Epithelial cell of proximal tubule (primary cell): ENCODE measurements around the gene COX8C. TPM values are rescaled to one million over a fixed set of nuclear protein-coding genes. Genes with fewer than 3 reads are reported as not detected.
A peak's percentile ranks its signal among the peaks of the same experiment; 100 is the strongest.

Experiments used
- DNase-seq: peaks from one replicate; pipeline ENCODE4 v3.0.0-alpha.2; 2011; ENCODE audit warnings: low read depth
- H3K4me3 ChIP-seq: 2 replicates; pipeline ENCODE4 v1.5.1; 2011; ENCODE audit warnings: low read depth, mild to moderate bottlenecking, low read length
- total RNA-seq: library from RNA; depleted of rRNA; stranded (reverse); fragments of >200 nt; gene quantifications from 2 replicates; pipeline ENCODE4 v1.2.3, GENCODE V29; 2015
- TF ChIP-seq, protein P1 (sequence below): conservative IDR thresholded peaks from 2 replicates; pipeline ENCODE4 v1.5.1; 2012; ENCODE audit warnings: low read depth, mild to moderate bottlenecking, low read length

Gene COX8C
- total RNA-seq, 1 donor from 2014 or later, result not detected

DNA sequence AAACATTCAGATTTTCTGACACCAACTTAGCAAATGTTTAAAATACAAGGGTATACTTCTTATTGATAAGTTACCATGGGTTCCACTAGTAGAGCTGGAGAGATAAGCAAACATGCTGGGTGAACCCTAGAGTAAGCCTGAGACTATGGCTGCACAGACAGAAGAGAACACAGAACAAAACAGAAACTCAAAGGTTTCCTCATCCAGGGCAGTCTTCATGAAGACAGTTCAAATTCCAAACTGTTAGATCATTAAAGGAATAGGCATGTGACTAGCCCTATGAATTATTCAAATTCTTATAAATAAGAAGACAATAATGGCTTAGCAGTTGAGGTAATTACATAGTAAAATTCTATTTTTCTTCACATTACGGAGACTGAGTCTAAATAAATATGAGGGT, 42.2 kb upstream of the COX8C start:
- no peak overlapping the region for H3K4me3 ChIP-seq
- TF ChIP-seq, protein P1, sequence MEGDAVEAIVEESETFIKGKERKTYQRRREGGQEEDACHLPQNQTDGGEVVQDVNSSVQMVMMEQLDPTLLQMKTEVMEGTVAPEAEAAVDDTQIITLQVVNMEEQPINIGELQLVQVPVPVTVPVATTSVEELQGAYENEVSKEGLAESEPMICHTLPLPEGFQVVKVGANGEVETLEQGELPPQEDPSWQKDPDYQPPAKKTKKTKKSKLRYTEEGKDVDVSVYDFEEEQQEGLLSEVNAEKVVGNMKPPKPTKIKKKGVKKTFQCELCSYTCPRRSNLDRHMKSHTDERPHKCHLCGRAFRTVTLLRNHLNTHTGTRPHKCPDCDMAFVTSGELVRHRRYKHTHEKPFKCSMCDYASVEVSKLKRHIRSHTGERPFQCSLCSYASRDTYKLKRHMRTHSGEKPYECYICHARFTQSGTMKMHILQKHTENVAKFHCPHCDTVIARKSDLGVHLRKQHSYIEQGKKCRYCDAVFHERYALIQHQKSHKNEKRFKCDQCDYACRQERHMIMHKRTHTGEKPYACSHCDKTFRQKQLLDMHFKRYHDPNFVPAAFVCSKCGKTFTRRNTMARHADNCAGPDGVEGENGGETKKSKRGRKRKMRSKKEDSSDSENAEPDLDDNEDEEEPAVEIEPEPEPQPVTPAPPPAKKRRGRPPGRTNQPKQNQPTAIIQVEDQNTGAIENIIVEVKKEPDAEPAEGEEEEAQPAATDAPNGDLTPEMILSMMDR, result no peak
- DNase-seq, result peak; percentile 56

DNA sequence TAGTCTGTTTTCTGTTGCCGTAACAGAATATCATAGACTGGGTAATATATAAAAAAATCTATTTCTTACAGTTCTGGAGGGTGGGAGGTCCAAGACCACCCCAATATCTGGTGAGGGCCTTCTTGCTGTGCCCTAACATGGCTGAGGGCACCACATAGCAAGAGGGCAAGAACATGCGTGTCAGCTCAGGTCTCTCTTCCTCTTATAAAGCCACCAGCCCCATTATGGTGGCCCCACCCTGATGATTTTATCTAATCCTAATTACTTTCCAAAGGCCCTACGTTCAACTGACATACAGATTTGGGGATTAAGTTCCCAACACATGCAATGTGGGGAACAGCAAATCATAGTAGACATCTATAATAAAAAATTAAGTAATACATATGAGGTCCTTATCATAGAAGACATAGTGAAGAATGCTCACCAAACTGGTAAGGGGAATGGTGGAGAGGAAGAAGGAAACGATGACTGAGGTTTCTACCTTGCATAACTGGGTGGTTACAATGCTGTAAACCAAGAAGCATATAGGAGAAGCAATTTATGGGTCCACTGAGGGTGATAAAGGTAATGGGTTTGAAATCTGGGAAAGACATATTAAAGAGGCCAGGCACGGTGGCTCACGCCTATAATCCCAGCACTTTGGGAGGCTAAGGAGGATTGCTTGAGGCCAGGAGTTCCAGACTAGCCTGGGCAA, 41.1 kb upstream of the COX8C start:
- H3K4me3 ChIP-seq, result no peak overlapping the region
- TF ChIP-seq, protein P1, result no peak
- DNase-seq, result no peak

DNA sequence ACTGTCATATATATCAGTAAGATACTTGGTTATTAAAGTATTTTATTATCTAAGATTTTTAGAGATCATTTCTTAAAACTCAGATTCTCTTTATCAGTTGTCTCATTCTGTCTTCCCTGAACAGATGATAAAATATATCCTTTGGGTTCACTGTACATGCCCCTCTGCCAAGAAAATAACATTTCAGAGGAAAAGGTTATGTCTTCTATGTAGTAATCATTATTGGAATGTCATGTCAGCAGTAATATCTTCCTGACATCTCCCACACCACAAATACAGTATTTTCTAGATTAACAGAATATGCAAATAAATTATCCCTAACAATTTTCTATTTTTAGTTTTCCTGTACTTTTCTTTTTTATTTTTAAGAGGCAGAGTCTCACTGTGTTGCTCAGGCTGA, 40.2 kb upstream of the COX8C start:
- DNase-seq, result no peak
- TF ChIP-seq, protein P1, result no peak
- H3K4me3 ChIP-seq, result no peak overlapping the region

DNA sequence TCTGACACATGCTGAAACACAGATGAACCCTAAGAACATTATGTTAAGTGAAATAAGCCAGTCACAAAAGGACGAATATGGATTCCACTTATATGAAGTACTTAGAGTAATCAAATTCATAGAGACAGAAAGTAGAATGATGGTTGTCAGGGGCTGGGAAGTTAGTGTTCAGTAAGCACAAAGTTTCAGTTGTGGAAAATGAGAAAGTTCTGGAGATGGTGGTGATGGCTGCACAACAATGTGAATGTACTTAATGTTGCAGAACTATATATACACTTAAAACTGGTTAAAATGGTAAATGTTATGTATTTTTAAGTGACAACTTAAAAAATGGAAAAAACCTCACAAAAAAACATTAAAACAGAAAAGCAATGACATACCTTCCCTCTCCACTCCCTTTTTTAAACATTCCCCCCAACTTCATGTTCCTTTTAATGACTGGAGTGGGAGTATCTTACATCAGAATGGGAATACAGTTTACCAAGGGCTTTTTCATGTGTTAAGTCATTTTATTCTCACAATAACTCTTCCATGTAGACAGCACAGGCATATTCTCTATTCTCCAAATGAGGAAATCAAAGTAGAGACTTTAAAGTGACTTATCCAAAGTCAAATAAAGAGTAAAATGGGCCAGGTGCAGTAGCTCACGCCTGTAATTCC, 38.2 kb upstream of the COX8C start:
- DNase-seq, result no peak
- TF ChIP-seq, protein P1, result no peak
- H3K4me3 ChIP-seq, result no peak overlapping the region

DNA sequence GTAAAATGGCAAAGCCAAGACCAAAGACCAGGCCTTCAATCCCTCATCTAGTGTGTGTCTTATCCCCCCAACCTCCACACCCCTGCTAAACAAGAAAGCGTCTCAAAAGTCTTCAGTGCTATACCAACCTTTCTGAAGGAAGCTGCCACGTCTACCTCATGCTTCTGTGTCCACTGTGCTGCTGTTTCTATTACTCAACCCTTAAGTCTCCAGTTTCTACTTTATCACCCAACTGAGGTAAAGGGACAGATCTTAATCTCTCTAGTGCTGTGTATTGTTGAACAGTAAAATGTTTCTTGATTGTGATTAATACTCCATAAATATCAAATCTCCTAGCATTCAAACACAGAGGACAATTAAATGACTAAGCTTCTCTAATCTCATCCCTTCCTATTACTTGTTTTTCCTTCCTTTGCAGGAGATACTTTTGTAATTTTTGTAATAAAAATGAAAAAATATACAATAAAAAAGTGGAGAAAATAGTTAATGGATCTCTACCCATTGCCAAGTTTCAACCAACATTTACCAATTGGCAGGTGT, 37.5 kb upstream of the COX8C start:
- DNase-seq, result no peak
- no peak overlapping the region for H3K4me3 ChIP-seq
- TF ChIP-seq, protein P1, result no peak

DNA sequence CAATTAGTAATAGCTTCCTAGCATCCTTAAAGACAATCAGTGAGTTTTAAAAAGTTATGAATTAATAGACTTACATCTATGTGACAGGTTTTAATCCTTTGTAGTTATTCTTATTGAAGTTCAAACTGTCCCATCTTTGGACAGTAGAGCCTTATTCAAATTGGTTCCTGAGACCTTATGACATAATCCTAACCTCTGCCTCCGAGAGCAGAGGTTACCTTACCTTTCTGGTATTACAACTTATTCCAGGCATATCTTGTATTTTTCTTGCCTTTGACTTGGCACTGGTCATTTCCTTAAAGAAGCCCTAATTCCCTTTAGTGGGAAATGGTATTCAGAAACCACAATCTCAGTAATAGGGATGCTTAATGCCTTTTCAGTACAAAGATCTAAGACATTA, 35.9 kb upstream of the COX8C start:
- no peak for DNase-seq
- H3K4me3 ChIP-seq, result no peak overlapping the region
- TF ChIP-seq, protein P1, result no peak
